A673 (cell line): Measurements from ENCODE around the gene ZNF117. TPM values are rescaled to one million over a fixed set of nuclear protein-coding genes. Genes with fewer than 3 reads are reported as not detected.

Experiments used
- BruUV-seq: library from RNA; stranded (reverse); fragments of 400-500 nt; replicated peaks from 2 replicates; lab custom pipeline; 2021; lab: Mats Ljungman, UMichigan
- CTCF ChIA-PET: fragments of 300-600 bp; sonication (Branson Sonifier 250); formaldehyde crosslinking; loops from one replicate; lab custom pipeline; 2022; ENCODE audit warnings: antibody characterized with exemption; lab: Charles Lee
- POLR2A ChIA-PET: fragments of 300-600 bp; sonication (Branson Sonifier 250); formaldehyde crosslinking; loops from one replicate; lab custom pipeline; 2022; ENCODE audit warnings: antibody characterized with exemption; ENCODE audit not compliant: low non-redundant PET; lab: Charles Lee
- DNase-seq: peaks from one replicate; pipeline ENCODE4 v3.0.0-alpha.2; 2015; ENCODE audit warnings: low spot score
- H3K27ac ChIP-seq: fragments of 200-600 bp; sonication (generic); 2 replicates; pipeline ENCODE4 v1.5.1; 2016; ENCODE audit warnings: mixed run types, low read depth, mild to moderate bottlenecking, mixed read lengths, antibody characterized with exemption, low read length; ENCODE audit not compliant: poor library complexity, severe bottlenecking
- H3K27me3 ChIP-seq: fragments of 200-600 bp; sonication (generic); replicated peaks from 2 replicates; pipeline ENCODE4 v1.6.1; 2017; ENCODE audit warnings: mixed run types, low read depth, mild to moderate bottlenecking, mixed read lengths, antibody characterized with exemption, low read length; ENCODE audit not compliant: insufficient read depth, poor library complexity
- H3K36me3 ChIP-seq: fragments of 200-600 bp; sonication (generic); 2 replicates; pipeline ENCODE4 v1.6.1; 2016; ENCODE audit warnings: mixed run types, mild to moderate bottlenecking, mixed read lengths, antibody characterized with exemption, low read length; ENCODE audit not compliant: insufficient read depth, poor library complexity, severe bottlenecking
- H3K4me1 ChIP-seq: fragments of 200-600 bp; sonication (generic); 2 replicates; pipeline ENCODE4 v1.6.1; 2017; ENCODE audit warnings: mixed run types, mild to moderate bottlenecking, mixed read lengths, antibody characterized with exemption, low read length; ENCODE audit not compliant: insufficient read depth, poor library complexity, severe bottlenecking
- H3K4me3 ChIP-seq: fragments of 200-600 bp; sonication (generic); 2 replicates; pipeline ENCODE4 v1.5.1; 2016; ENCODE audit warnings: low read depth, mixed run types, mild to moderate bottlenecking, mixed read lengths, low read length; ENCODE audit not compliant: poor library complexity, severe bottlenecking
- H3K9me3 ChIP-seq: fragments of 200-600 bp; sonication (generic); 2 replicates; pipeline ENCODE4 v1.6.1; 2016; ENCODE audit warnings: mixed run types, low read depth, mild to moderate bottlenecking, mixed read lengths, antibody characterized with exemption, low read length; ENCODE audit not compliant: poor library complexity, severe bottlenecking
- EZH2 ChIP-seq: fragments of 200-600 bp; sonication (generic); IDR thresholded peaks from 2 replicates; pipeline ENCODE4 v1.6.1; 2017; ENCODE audit warnings: borderline replicate concordance, low read depth, mild to moderate bottlenecking, mixed read lengths, antibody characterized with exemption, low read length; ENCODE audit not compliant: poor library complexity, severe bottlenecking
- intact Hi-C: fragments of 100-400 bp; cut with micrococcal nuclease; formaldehyde crosslinking; loops from one replicate; pipeline ENCODE4 v1.10.0; 2022; ENCODE audit not compliant: unreplicated experiment
- total RNA-seq: library from RNA; stranded (reverse); gene quantifications from 2 replicates; pipeline ENCODE4 v1.2.3, GENCODE V29; 2021
- TF ChIP-seq, protein P1 (sequence below): fragments of 300-800, 200-600 bp; sonication (generic); conservative IDR thresholded peaks from 2 replicates; pipeline ENCODE4 v1.5.1; 2017; ENCODE audit warnings: low read depth, mild to moderate bottlenecking, antibody characterized with exemption, low read length, moderate library complexity, mixed read lengths

The ZNF117 gene
- total RNA-seq, 1 experiment from 2014 or later: 8.4 TPM

DNA sequence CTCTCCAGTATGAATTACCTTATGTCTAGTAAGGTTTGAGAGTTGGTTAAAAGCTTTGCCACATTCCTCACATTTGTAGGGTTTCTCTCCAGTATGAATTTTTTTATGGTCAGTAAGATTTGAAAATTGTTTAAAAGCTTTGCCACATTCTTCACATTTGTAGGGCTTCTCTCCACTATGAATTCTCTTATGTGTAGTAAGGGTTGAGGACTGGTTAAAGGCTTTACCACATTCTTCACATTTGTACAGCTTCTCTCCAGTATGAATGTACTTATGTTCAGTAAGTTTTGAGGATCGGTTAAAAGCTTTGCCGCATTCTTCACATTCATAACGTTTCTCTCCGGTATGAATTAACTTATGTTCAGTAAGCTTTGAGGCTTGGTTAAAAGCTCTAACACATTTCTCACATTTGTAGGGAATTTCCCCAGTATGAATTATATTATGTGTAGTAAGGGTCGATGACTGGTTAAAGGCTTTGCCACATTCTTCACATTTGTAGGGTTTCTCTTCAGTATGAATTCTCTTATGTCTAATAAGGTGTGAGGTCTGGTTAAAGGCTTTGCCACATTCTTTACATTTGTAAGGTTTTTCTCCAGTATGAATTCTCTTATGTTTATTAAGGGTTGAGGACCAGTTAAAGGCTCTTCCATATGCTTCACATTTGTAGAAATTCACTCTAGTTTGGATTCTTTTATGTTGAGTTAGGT is 12.2 kb downstream of the ZNF117 start:
- no TSS peak for BruUV-seq
- no peaks in the 10 kb centered on the region for H3K27me3 ChIP-seq
- H3K4me3 ChIP-seq: no peak overlapping the region
- H3K36me3 ChIP-seq: peaks cover 34% of the 10 kb centered on the region
- ChIA-PET CTCF (no interaction called here), POLR2A (no interaction called here)
- no peak overlapping the region for H3K27ac ChIP-seq
- peaks cover 85% of the 10 kb centered on the region for H3K9me3 ChIP-seq
- no peak for TF ChIP-seq EZH2
- TF ChIP-seq, protein P1, sequence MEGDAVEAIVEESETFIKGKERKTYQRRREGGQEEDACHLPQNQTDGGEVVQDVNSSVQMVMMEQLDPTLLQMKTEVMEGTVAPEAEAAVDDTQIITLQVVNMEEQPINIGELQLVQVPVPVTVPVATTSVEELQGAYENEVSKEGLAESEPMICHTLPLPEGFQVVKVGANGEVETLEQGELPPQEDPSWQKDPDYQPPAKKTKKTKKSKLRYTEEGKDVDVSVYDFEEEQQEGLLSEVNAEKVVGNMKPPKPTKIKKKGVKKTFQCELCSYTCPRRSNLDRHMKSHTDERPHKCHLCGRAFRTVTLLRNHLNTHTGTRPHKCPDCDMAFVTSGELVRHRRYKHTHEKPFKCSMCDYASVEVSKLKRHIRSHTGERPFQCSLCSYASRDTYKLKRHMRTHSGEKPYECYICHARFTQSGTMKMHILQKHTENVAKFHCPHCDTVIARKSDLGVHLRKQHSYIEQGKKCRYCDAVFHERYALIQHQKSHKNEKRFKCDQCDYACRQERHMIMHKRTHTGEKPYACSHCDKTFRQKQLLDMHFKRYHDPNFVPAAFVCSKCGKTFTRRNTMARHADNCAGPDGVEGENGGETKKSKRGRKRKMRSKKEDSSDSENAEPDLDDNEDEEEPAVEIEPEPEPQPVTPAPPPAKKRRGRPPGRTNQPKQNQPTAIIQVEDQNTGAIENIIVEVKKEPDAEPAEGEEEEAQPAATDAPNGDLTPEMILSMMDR: no peak
- no peak for DNase-seq
- intact Hi-C loops: no loop called here
- no peaks in the 10 kb centered on the region for H3K4me1 ChIP-seq

DNA sequence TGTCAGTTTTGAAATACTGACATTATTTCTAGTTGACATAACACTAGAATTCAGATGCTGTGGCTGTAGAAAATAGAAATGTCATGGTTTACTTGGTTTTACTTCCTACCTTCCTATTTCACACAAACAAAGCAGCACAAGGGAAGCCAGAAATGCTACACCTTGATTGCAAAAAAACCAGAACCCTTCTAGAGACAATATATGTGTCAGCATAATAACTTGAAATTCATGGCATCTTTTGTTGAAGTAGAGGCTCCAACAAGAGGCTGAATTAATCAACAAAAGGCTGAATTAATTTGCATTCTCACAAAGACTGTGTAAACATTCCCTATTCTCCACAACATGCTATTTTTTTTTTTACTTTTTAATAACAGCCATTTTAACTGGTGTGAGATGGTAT is 25.2 kb downstream of the ZNF117 start:
- TF ChIP-seq EZH2: no peak
- TF ChIP-seq, protein P1: no peak
- no TSS peak for BruUV-seq

DNA sequence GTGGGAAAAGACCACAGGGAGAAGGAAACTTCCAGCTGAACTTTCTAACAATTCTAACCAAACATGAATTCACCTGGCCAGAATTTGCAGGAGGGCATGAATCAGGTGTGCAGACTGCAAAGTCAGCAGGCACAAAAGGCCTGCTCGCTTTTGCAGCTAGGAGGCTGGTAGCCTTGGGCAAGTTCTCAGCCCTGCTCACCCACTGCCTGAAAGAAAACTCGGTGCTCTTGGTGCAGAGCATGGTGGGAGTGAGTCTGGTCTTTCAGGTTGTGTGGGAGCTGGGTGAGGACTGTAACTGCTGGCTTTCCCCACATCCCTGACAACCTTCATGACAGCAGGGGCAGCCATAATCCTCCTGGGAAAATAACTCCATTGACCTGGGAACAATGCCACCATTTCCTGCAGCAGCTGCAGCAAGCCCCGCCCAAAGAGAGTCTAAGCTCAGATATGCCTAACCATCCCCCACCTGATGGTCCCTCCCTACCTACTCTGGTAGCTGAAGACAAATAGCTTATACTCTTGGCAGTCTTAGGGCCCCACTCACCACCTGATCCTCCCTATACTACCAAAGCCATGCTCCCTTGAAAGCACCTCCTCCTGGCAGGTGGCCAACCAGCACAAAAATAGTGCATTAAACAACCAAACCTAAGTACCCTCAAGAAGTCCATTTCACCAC is 31.6 kb downstream of the ZNF117 start:
- peak; percentile 58 for DNase-seq
- no peaks in the 10 kb centered on the region for H3K27me3 ChIP-seq
- H3K4me3 ChIP-seq: no peak overlapping the region
- ChIA-PET CTCF (no interaction called here), POLR2A (no interaction called here)
- no peak for TF ChIP-seq EZH2
- TF ChIP-seq, protein P1: no peak
- no peaks in the 10 kb centered on the region for H3K36me3 ChIP-seq
- no peak overlapping the region for H3K27ac ChIP-seq
- H3K4me1 ChIP-seq: no peaks in the 10 kb centered on the region
- no TSS peak for BruUV-seq
- intact Hi-C loops: no loop called here
- H3K9me3 ChIP-seq: no peaks in the 10 kb centered on the region

More for the DNA sequence above, 25.2 kb downstream of the ZNF117 start:
- POLR2A ChIA-PET: no interaction called here
- no peaks in the 10 kb centered on the region for H3K4me1 ChIP-seq
- H3K27ac ChIP-seq: no peak overlapping the region
- H3K36me3 ChIP-seq: no peaks in the 10 kb centered on the region
- intact Hi-C loops: no loop called here
- no peak for DNase-seq
- H3K9me3 ChIP-seq: peaks cover 7% of the 10 kb centered on the region
- no peak overlapping the region for H3K4me3 ChIP-seq
- CTCF ChIA-PET: no interaction called here
- H3K27me3 ChIP-seq: no peaks in the 10 kb centered on the region
